Activated CD4-positive, alpha-beta memory T cell treated with anti-CD3 and anti-CD28 coated beads for 36 hours (primary cell): Measurements from ENCODE around the gene TBC1D1. TPM values are rescaled to one million over a fixed set of nuclear protein-coding genes. Genes with fewer than 3 reads are reported as not detected.

Experiments
- CTCF ChIA-PET: fragments of 350-600 bp; sonication (Branson Sonifier 250); formaldehyde crosslinking; loops from one replicate; lab custom pipeline; 2021; ENCODE audit warnings: antibody characterized with exemption, inconsistent platforms; lab: Charles Lee
- POLR2A ChIA-PET: fragments of 350-600 bp; sonication (Branson Sonifier 250); formaldehyde crosslinking; loops from one replicate; lab custom pipeline; 2021; ENCODE audit warnings: antibody characterized with exemption; lab: Charles Lee
- DNase-seq: peaks from one replicate; pipeline ENCODE4 v3.0.0-alpha.2; 2020
- H3K27ac Mint-ChIP-seq: one replicate; pipeline ENCODE4 v1.8.0; 2021; ENCODE audit warnings: mixed read lengths
- H3K27me3 Mint-ChIP-seq: one replicate; pipeline ENCODE4 v1.8.0; 2021; ENCODE audit warnings: mixed read lengths
- H3K36me3 Mint-ChIP-seq: one replicate; pipeline ENCODE4 v1.8.0; 2021; ENCODE audit warnings: mixed read lengths
- H3K4me1 Mint-ChIP-seq: one replicate; pipeline ENCODE4 v1.8.0; 2021; ENCODE audit warnings: low read depth, mixed read lengths
- H3K4me3 Mint-ChIP-seq: one replicate; pipeline ENCODE4 v1.8.0; 2021; ENCODE audit warnings: mild to moderate bottlenecking, mixed read lengths
- H3K9me3 Mint-ChIP-seq: one replicate; pipeline ENCODE4 v1.8.0; 2021; ENCODE audit warnings: mixed read lengths
- intact Hi-C: fragments of 100-400 bp; cut with micrococcal nuclease; formaldehyde crosslinking; loops from one replicate; pipeline ENCODE4 v1.15.1; 2023
- total RNA-seq, 2 experiments: library from RNA; stranded (reverse); gene quantifications; one replicate each; pipeline ENCODE4 v1.2.3, GENCODE V29; 2021

Gene TBC1D1
- total RNA-seq, 2 experiments from 2014 or later, result 67.6 to 70.4 TPM

- Mint-ChIP-seq H3K4me1 (no peaks in the 10 kb centered on the region), H3K27me3 (no peaks in the 10 kb centered on the region), H3K27ac (no peak overlapping the region), H3K4me3 (no peak overlapping the region), H3K36me3 (no peaks in the 10 kb centered on the region), H3K9me3 (no peaks in the 10 kb centered on the region)
- POLR2A ChIA-PET, result interaction anchor here (0.6 kb wide), 1 partner anchor 142 kb away, joined by 4 read pairs; no protein-coding TSS in a partner anchor
- intact Hi-C loops, result no loop called here
- no peak for DNase-seq
- CTCF ChIA-PET, result interaction anchor here (2.5 kb wide), 1 partner anchor 9 kb away, joined by 9 read pairs; no protein-coding TSS in a partner anchor
Measured at GRCh38 chr4:38188631-38189101, 297.8 kb downstream of the TBC1D1 start.

Other genes starting within 250 kb of the TBC1D1 start
- 10 to 100 TPM; 15.0 to 16.0 TPM for gene RELL1, start 204.7 kb upstream of the TBC1D1 start, total RNA-seq
- gene PGM2, start 64.4 kb upstream of the TBC1D1 start, total RNA-seq, result 10 to 100 TPM; 65.7 to 66.0 TPM
- gene PTTG2, start 69.3 kb downstream of the TBC1D1 start, total RNA-seq, result not detected